NCI-H510A (cell line): ENCODE data around the gene ICA1L.
"Not testable (repeated sequence)": the region's sequence is repeated elsewhere in the genome, so short reads cannot be mapped to it uniquely, and the experiment has no call there.

Experiments
- DNase-seq: peaks from one replicate; lab custom pipeline; 2025; lab: John Stamatoyannopoulos, UW

Gene ICA1L

DNA sequence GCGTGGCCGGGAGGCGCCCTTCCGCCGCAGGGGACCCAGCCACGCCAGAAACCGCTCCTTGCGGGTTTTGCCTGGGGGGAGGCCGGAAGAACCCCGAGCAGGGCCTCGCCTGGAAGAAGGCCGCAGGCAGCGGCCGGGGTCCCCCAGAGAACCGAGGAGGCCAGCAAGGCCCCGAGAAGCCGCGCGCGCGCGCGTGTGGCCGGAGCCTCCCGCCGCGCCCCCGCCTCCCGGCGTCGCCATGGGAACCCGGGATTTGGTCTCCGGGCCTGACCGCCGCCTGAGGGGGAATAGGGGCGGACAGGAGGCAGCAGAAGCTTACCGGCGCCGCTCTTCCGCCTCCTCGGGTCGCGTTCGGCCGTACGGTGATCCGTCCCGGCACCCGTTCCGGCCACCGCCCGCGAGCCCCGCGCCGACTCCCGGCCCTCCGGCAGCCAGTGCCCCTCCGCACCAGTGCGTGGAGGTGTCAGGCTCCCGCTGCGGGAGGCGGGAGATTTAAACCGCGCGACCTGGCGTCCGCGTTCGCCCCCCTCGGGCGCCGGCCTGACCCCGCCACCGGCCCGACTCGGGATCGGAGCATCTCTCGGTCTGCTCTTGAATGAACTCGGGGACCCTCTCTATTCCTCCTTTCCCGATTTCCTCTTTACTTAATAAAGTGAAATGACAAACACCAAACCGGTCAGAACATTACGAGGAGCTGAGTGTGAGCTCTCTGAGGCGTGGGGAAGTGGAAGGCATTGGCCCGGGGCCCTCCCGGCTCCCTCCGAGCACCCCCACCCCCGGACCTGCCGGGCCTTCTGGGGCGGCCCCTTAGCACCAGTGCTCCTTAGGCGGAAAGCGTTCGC, at the start of gene ICA1L:
ICA1L (minus strand) TSS at position 467 of the 842 bp plus-strand sequence. CDS start 42,757 bp downstream, outside the sequence.
- peak; percentile 51 for DNase-seq

DNA sequence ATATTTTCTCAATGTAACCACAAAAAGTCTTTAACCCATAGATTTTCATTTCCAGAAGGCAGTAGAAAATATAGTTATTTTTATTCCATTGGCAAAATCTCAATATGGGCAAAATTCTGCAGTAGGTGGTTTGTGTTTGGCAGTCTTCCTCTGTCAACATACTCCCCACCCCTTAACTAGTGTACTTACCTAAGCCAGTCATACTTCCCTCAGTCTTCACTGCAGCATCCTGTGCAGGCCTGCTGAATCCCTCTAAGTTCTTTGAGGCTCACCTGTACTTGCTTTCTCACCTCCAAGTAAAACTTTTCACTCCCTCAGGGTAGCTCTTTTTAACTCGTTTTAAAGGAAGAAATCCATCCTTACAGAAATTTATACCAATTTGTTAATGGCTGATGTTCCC, 47.3 kb upstream of the ICA1L start:
- DNase-seq: no peak

DNA sequence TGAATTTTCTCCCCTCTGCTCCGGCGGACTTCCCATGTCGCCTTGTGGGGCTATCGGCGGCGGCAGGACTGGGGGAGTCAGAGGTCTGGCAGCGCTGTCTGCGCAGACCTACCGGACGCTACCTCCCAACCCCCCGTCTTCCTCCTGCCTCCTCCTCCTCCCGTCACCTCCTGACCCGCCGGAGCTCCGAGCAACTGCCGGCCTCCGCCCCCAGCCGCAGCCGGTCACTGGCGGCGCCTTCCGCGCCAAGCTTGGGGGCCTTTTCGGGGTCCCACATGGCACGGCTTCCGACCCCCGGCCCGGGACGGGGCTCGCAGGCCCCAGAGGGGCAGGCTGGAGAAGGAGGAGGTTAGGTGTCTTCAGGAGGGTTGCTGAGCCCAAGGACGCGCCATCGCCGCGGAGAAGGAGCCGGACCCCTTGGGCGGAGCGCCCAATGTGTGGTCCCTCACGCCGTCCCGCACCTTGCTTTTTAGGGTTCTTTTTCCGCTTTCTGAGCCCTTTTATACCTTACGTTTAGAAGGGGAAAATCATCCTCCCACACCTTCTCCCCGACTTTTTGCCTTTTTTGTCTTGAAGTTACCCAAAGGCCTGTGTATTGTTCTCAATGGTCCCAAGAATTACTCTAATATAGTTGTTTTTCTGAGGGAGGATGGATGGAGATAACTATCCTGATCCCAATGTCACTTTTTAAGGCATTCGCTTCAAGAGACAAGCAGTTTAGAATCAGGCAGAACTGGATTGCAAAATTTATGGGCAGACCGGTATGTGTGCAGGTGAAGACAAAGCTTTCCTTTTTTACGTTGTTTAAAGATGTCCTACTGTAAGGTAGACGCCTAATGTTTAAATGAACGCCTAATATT, 41.0 kb upstream of the ICA1L start:
- not testable (repeated sequence) for DNase-seq

DNA sequence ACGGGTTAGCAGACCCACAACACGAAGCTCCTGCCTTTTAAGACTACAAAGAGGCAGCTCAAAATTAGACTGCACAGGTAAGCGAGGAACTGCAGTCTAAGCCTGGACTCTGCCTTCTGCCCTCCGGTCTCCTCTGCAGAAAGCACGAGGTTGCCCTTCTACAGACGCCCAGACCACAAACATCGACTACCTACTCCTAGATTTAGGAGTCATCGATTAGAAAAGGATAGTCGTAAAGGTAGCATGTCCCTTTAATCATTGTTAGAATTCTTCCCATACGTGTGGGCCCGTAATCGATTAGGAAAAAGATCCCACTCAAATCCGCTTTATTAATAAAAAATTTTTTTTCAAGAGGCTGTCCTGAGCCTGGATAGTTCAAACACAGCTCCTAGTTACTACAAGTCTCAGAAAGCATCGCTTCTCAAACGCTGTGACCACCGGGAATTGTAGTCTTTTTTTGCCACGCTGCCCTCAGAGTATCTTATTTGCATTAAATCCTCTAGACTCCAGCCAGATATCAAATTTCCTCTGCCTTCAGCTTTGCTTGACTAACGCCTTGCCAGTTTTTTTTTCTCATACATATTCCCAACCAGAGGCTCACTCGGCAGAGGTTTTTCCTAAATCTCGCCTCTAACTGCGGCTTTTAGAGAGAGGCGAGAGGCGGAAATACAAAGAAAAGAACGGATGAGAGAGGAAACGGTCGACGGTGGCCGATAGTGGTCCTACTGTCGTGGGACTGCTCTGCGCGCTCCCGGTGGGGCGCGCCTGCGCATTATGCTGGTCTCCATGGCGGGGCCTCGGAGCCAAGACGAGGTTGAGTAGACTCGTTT, 40.2 kb upstream of the ICA1L start, which contains the start of the genes CARF and WDR12:
CARF (plus strand) TSS at position 764 of the 830 bp plus-strand sequence. CDS start 29,628 bp downstream, outside the sequence.
WDR12 (minus strand) TSS at position 162 of the 830 bp plus-strand sequence. CDS start 197 bp downstream, outside the sequence.
- DNase-seq: peak; percentile 85

DNA sequence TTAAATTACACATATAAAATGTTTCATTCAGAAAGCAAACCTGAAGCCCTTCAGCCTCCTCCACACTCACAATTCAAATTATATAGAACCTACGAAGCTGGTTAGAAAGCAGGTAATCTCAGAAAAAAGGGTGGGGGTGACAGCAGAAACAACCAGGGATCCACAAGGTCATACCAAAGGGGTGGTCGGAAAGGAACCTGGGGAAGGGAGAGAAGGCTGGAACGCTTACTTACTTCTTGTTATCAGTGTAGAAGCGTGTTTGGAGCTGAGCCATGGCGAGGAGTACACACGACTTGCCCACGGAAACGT, 39.6 kb upstream of the ICA1L start:
- DNase-seq: no peak

DNA sequence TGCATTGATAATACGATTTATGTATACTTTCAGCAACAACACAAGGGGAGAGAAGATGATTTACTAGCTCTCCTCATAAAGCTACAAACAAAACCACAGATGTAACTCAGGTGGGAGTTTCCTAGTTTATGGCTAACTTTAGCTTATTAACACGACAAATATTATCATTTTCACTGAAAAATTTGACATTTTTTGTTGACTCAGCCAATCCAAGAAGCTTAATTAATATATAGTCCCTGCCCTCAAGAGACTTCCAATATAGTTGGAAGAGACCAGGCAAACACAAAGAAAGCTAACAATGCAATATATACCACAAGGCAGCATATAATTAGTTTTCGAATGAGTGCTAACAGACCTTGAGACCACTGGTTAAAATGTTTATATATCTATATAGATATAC, 39.1 kb upstream of the ICA1L start:
- DNase-seq: no peak

DNA sequence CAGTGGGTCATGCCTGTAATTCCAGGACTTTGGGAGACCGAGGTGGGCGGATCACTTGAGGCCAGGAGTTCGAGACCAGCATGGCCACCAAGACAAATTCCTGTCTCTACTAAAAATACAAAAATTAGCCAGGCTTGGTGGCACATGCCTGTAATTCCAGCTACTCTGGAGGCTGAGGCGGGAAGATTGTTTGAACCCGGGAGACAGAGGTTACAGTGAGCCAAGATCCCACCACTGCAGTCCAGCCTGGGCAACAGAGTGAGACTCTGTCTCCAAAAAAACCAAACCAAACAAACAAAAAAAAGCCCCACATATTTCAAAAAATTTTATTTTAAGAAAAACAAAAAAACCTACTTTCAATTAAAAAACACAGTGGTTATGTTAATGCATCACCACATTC, 38.7 kb upstream of the ICA1L start:
- not testable (repeated sequence) for DNase-seq

DNA sequence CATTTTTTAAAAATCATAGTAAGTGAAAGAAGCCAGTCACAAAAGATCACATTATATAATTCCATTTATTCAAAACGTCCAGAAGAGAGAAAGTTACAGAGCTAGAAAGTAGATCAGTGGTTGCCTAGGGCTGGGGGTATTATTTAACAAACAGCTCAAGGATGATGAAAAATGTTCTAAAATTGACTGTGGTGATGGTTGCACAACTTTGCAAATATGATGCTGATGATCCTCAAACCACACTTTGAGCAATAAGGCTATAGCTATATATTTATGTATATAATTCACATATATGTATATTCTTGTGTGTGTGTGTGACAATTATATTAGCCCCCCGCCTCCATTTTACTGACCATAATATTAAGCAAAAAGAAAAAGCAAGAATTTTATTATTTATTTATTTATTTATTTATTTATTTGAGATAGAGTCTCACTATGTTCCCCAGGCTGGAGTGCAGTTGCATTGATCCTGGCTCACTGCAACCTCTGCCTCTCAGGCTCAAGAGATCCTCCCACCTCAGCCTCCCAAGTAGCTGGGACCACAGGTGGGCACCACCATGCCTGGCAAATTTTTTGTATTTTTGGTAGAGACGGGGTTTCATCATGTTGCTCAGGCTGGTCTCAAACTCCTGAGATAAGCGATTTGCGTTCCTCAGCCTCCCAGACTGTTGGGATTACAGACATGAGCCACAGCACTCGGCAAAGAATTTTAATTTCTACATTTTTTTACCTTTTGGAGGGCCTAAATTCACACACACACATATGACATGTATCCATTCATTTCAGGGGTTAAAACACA, 38.0 kb upstream of the ICA1L start:
- no peak for DNase-seq

DNA sequence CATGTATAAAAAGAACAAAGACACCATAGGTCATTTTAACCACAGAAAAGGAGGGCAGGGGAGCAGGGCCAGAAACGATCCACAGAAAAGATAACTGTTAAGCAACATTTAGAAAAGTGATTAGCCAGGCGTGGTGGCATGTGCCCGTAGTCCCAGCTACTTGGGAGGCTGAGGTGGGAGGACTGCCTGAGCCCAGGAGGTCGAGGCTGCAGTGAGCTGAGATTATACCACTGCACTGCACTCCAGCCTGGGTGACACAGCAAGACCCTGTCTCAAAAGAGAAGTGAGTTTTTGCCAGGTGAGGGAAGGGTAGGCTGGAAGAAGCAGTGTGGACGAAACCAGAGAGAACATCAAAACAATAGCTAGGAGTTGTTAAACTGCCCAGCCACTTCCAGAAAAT, 36.6 kb upstream of the ICA1L start:
- DNase-seq: no peak

DNA sequence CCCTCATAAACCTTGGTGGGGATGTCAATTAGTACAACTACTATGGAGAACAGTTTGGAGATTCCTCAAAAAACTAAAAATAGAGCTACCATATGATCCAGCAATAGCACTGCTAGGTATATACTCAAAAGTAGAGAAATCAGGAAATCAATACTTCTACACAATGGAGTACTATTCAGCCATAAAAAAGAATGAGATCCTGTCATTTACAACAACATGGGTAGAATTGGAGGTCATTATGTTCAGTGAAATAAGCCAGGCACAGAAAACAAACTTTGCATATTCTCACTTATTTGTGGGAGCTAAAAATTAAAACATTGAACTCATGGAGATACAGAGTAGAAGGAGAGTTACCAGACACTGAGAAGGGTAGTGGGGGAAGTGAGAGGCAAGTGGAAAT, 33.9 kb upstream of the ICA1L start:
- DNase-seq: not testable (repeated sequence)

DNA sequence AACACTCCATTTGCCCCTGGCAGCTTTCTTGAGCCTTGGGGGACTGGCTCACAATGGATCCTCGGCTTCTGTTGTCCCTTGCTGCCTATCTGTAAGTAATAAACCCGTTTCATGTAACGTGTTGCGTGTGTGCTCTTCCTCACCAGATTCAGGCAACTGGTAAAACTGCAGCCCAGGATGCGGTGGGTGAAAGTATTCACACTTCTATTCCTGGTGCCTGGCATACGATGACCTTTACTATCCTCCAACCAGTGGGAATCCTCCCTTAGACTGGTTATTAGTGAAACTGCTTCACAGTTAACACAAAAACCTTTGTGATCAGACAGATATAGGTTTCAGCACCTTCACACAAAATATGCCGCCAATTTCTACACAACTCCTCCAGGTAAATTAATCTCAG, 13.6 kb upstream of the ICA1L start:
- DNase-seq: no peak

DNA sequence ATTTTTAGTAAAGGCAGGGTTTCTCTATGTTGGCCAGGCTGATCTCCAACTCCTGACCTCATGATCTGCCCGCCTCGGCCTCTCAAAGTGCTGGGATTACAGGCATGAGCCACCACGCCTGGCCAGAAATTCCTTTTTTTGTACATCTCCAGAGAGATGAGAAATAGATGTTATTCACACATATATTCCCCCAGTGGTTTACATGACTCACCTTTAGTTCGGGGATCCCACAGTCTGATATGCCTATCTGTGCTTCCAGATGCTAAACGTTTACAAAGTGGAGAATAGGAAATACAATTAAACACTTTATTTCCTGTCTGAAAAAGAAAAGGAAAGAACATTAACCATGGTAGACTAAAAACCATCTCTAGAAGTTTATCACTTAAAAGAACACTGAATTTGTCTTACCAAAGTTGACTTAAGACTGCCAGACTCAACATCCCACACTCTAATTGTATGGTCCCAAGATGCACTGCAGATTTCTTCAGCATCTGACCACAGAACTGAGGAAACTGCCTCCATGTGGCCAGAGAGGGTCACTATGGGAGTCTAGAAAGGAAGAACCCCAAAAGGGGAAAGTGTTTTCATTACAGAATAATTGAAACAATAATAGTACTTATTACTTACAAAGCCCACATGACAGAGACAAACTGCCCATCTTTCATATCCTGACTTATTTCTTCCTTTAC, 12.6 kb upstream of the ICA1L start:
- no peak for DNase-seq

DNA sequence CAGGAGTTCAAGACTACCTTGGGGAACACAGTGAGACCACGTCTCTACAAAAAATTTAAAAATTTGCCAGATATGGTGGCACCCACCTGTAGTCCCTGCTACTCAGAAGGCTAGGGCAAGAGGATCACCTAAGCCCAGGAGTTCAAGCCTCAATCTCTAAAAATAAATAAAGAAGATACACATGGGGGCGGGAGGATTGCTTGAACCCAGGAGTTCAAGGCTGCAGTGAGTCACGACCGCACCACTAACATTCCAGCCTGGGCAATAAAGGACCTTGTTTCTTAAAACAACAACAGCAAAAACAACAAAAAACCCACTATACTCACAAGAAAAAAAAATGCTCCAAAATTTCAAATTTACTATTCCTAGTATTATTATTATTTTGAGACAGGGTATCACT, 10.0 kb upstream of the ICA1L start:
- no peak for DNase-seq

DNA sequence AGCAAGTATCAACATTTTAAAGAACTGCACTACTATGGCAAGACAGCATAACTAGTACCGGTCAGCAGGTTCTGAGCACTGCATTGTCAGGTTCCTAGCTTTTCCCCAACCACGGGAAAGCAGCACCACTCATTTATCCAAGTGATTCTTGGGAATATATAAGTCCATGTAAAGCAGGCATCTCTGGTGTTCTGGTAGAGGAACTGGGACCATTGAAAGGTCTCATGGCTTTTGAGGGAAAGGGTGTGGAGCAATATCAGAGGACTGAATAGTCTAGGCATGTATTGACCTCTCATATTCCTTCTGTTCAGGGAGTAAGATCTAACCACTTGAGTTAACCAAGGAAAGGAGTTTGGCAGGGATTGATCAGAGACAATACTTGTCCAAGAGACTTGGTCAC, 6.1 kb upstream of the ICA1L start:
- DNase-seq: no peak

DNA sequence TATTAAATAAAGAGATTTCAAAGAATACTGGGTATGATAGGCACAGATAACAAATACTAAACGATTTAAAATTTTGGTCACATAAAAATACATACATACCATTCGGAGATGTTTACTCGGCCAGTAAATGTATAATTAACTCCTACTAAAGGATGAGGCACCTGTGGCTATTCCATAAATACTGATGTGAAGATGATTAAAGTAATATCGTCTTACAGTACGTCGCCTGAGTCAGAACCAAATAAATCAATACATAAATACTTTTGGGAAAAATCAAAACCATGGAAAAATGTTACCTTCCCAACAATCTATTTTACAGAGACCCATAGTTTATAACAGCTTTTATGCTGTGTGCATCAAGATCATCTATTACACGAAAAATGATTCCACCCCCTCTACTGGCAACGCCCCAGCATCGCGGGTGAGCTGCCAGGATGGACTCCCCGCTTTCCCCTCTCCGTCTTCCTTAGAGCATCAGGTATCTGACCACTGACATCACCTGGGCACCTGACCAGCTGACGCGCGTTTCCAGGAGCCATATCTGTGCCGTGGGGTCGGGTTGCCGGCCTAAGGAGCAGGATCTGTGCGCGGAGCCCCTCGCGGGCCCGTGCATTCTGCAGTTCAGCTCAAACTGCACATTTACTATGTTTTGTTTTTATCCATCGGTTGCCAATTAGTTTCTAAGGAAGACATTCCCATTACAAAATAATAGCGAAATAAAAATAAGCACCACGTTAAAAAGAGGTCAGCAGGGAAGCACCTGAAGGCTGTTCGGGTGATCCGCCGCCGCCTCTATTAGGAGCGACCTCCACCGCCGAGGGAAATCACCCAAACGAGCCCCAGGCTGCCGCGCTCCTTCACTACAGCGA, 901 bp downstream of the ICA1L start:
- DNase-seq: peak; percentile 86

DNA sequence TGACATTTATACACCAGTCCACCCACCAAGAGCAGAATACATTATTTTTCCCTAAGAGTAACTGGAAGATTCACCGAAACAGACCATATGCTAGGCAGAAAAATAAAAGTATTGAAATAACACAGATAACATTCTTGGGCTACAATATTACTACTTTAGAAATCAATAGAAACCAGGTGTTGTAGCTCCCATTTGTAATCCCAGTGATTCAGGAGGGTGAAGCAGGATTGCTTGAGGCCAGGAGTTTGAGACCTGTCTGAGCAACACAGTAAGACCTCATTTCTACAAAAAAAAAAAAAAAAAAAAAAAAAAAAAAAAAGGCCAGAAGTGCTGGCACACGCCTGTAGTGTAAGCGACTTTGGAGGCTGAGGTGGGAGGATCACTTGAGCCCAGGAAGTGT, 9.6 kb downstream of the ICA1L start:
- DNase-seq: no peak

DNA sequence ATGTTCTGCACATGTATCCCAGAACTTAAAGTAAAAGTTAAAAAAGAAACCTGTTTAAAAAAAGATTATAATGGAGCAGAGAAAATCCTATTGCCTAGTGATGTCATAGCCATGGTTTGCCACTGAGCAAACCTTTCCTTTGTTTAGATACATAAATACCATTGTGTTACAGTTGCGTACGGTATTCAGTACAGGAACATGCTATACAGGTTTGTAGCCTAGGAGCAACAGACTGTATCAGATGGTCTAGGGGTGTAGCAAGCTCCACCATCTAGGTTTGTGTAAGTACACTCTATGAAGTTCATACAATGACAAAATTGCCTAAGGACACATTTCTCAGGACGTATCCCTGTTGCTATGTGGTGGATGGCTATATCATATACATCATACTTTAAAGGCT, 13.0 kb downstream of the ICA1L start:
- DNase-seq: no peak

DNA sequence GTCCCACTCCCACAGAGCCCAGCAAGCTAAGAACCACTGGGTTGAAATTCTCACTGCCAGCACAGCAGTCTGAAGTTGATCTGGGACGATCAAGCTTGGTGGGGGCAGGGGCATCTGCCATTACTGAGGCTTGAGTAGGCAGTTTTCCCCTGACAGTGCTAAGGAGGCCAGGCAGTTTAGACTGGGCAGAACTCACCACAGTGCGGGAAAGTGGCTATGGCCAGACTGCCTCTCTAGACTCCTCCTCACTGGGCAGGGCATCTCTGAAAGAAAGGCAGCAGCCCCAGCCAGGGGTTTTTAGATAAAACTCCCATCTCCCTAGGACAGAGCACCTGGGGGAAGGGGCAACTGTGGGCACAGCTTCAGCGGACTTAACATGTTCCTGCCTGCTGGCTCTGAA, 22.2 kb downstream of the ICA1L start:
- DNase-seq: not testable (repeated sequence)

DNA sequence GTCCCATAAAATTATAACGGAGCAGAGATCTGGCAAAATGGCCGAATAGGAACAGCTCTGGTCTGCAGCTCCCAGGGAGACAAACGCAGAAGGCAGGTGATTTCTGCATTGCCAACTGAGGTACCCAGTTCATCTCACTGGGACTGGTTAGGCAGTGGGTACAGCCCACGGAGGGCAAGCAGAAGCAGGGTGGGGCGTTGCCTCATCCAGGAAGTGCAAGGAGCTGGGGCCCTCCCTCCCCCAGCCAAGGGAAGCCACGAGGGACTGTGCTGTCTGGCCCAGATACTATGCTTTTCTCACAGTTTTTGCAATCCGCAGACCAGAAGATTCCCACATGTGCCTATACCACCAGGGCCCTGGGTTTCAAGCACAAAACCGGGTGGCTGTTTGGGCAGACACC, 22.8 kb downstream of the ICA1L start:
- DNase-seq: no peak
